ENCODE data around the gene NLGN1.

NLGN1 gene

DNA sequence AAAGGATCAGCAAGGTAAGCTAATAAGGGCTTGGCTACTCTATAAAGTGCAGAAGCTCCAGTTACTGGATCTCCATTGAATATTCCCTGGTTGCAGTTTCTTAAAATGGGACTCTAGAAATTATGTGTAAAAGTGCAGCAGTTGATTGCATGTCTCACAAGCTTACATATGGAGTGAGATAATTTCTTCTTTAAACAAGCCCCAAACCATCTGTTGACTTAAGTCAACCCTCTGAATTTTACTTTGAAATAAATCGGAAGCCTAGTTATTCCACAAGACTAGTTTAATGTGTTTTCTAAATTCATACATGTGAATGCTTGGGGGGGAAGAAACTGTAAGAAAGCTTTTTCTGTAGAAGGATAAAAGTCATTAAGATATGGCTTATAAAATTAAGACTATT, 664.2 kb downstream of the NLGN1 start:
- no peak for TF ChIP-seq SIN3A (IDR thresholded peaks at IDR 0.05; ENCODE audit: borderline replicate concordance, insufficient read depth, low read length)
- TF ChIP-seq FOXP2 (optimal IDR thresholded peaks at IDR 0.05; ENCODE audit: borderline replicate concordance, extremely low read depth, extremely low read length, insufficient read depth) = no peak
- no peak for TF ChIP-seq TAF1 (IDR thresholded peaks at IDR 0.05; ENCODE audit: borderline replicate concordance, insufficient read depth, low read length)
- TF ChIP-seq, protein P1, sequence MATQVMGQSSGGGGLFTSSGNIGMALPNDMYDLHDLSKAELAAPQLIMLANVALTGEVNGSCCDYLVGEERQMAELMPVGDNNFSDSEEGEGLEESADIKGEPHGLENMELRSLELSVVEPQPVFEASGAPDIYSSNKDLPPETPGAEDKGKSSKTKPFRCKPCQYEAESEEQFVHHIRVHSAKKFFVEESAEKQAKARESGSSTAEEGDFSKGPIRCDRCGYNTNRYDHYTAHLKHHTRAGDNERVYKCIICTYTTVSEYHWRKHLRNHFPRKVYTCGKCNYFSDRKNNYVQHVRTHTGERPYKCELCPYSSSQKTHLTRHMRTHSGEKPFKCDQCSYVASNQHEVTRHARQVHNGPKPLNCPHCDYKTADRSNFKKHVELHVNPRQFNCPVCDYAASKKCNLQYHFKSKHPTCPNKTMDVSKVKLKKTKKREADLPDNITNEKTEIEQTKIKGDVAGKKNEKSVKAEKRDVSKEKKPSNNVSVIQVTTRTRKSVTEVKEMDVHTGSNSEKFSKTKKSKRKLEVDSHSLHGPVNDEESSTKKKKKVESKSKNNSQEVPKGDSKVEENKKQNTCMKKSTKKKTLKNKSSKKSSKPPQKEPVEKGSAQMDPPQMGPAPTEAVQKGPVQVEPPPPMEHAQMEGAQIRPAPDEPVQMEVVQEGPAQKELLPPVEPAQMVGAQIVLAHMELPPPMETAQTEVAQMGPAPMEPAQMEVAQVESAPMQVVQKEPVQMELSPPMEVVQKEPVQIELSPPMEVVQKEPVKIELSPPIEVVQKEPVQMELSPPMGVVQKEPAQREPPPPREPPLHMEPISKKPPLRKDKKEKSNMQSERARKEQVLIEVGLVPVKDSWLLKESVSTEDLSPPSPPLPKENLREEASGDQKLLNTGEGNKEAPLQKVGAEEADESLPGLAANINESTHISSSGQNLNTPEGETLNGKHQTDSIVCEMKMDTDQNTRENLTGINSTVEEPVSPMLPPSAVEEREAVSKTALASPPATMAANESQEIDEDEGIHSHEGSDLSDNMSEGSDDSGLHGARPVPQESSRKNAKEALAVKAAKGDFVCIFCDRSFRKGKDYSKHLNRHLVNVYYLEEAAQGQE (IDR thresholded peaks at IDR 0.05; ENCODE audit: insufficient read depth in 1 of 2, low read depth in 2 of 2, low read length in 2 of 2) = no peak
- no peak for TF ChIP-seq POLR2AphosphoS5 (IDR thresholded peaks at IDR 0.05; ENCODE audit: low read depth, low read length)

- TF ChIP-seq FOXP2 (optimal IDR thresholded peaks at IDR 0.05; ENCODE audit: borderline replicate concordance, extremely low read depth, extremely low read length, insufficient read depth) = no peak
- TF ChIP-seq SIN3A (IDR thresholded peaks at IDR 0.05; ENCODE audit: borderline replicate concordance, insufficient read depth, low read length) = no peak
- TF ChIP-seq TAF1 (IDR thresholded peaks at IDR 0.05; ENCODE audit: borderline replicate concordance, insufficient read depth, low read length) = no peak
- TF ChIP-seq POLR2AphosphoS5 (IDR thresholded peaks at IDR 0.05; ENCODE audit: low read depth, low read length) = no peak
- TF ChIP-seq, protein P1 (IDR thresholded peaks at IDR 0.05; ENCODE audit: insufficient read depth in 1 of 2, low read depth in 2 of 2, low read length in 2 of 2) = no peak
Measured at GRCh38 chr3:174062923-174063322, 665.4 kb downstream of the NLGN1 start.

- no peak for TF ChIP-seq FOXP2 (optimal IDR thresholded peaks at IDR 0.05; ENCODE audit: borderline replicate concordance, extremely low read depth, extremely low read length, insufficient read depth)
- TF ChIP-seq SIN3A (IDR thresholded peaks at IDR 0.05; ENCODE audit: borderline replicate concordance, insufficient read depth, low read length) = no peak
- TF ChIP-seq, protein P1 (IDR thresholded peaks at IDR 0.05; ENCODE audit: insufficient read depth in 1 of 2, low read depth in 2 of 2, low read length in 2 of 2) = no peak
- no peak for TF ChIP-seq TAF1 (IDR thresholded peaks at IDR 0.05; ENCODE audit: borderline replicate concordance, insufficient read depth, low read length)
- TF ChIP-seq POLR2AphosphoS5 (IDR thresholded peaks at IDR 0.05; ENCODE audit: low read depth, low read length) = no peak
Measured at GRCh38 chr3:174068035-174068434, 670.5 kb downstream of the NLGN1 start.

- TF ChIP-seq, protein P1 (IDR thresholded peaks at IDR 0.05; ENCODE audit: insufficient read depth in 1 of 2, low read depth in 2 of 2, low read length in 2 of 2) = no peak
- TF ChIP-seq FOXP2 (optimal IDR thresholded peaks at IDR 0.05; ENCODE audit: borderline replicate concordance, extremely low read depth, extremely low read length, insufficient read depth) (no peak), TAF1 (IDR thresholded peaks at IDR 0.05; ENCODE audit: borderline replicate concordance, insufficient read depth, low read length) (no peak), SIN3A (IDR thresholded peaks at IDR 0.05; ENCODE audit: borderline replicate concordance, insufficient read depth, low read length) (no peak), POLR2AphosphoS5 (IDR thresholded peaks at IDR 0.05; ENCODE audit: low read depth, low read length) (no peak)
Measured at GRCh38 chr3:174072675-174073074, 675.1 kb downstream of the NLGN1 start.

DNA sequence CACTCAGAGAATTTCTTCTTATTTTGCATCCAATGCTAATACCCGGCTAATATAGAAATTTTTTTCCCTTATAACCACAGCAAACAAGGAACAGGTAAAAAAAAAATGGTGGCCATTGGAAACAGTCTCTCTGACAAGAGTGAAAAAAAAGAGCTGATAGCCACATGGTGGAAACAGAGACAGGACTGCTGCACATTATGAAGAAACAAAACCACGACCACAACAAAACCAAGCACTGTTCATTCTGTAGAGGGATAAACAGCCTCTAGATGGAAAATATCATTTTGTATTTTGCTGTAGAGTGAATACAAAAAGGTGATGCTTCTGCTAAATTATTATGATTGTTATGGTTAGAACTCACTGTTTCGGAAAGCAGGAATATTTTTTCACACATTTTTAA, 686.2 kb downstream of the NLGN1 start:
- TF ChIP-seq, protein P1 (IDR thresholded peaks at IDR 0.05; ENCODE audit: insufficient read depth in 1 of 2, low read depth in 2 of 2, low read length in 2 of 2) = no peak
- TF ChIP-seq POLR2AphosphoS5 (IDR thresholded peaks at IDR 0.05; ENCODE audit: low read depth, low read length) = no peak
- TF ChIP-seq FOXP2 (optimal IDR thresholded peaks at IDR 0.05; ENCODE audit: borderline replicate concordance, extremely low read depth, extremely low read length, insufficient read depth) = no peak
- TF ChIP-seq SIN3A (IDR thresholded peaks at IDR 0.05; ENCODE audit: borderline replicate concordance, insufficient read depth, low read length) = no peak
- no peak for TF ChIP-seq TAF1 (IDR thresholded peaks at IDR 0.05; ENCODE audit: borderline replicate concordance, insufficient read depth, low read length)
